HG02678 (cell line): Measurements from ENCODE around the gene SAMD5.

Source experiments
- ATAC-seq: cut with Tn5 transposase; IDR thresholded peaks from one replicate; pipeline ENCODE4 v1.9.1; 2021; ENCODE audit warnings: mild to moderate bottlenecking, moderate library complexity; ENCODE audit not compliant: unreplicated experiment

The SAMD5 gene

DNA sequence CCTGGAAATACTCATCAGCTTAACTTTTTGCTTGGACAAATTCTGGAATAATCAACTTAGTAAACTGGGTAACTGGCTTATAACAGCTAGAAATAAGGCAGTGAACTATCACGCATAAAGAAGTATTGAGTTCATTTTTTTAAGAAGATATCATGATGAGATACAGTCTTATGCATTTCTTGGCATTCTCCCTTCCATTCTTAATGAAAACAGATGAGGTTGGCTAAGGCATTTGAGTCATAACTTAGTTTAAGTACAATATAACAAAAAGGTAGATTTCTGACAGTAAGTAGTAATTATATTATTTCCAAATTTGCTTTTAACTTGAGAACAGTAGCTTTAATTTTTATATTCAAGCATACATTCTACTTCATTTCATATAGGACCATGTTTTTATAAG is 56.1 kb downstream of the SAMD5 start:
- ATAC-seq, result no peak

DNA sequence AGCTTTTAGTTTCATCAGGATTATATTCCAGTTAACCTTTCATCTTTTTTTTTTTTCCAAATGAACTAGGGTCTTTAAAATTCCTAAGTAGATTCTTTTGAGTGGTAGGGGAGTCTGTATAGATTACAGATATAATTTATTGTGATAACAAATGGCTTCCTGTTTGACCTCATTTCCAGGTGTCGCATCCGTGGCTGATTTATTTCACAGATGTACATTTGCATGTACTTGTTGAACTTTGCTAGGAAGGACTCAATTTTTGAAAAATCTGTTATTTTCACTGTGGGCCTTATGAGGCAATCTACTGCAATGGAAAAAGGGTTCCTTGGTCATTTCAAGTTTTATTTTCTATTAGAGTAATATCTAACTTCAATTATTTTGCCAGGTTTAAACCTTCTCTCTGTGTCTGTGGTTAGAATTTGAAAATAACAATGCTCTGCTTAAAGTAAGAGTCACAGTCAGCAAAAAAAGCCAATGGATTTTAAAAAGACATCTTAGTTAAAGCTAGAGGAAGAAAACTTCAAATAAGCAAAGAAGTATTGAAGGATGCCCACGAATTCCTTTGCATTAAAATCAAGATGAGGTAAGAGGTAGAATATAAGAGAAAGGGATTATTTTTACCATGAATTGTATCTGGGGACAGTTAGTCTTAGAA is 57.9 kb downstream of the SAMD5 start:
- no peak for ATAC-seq

DNA sequence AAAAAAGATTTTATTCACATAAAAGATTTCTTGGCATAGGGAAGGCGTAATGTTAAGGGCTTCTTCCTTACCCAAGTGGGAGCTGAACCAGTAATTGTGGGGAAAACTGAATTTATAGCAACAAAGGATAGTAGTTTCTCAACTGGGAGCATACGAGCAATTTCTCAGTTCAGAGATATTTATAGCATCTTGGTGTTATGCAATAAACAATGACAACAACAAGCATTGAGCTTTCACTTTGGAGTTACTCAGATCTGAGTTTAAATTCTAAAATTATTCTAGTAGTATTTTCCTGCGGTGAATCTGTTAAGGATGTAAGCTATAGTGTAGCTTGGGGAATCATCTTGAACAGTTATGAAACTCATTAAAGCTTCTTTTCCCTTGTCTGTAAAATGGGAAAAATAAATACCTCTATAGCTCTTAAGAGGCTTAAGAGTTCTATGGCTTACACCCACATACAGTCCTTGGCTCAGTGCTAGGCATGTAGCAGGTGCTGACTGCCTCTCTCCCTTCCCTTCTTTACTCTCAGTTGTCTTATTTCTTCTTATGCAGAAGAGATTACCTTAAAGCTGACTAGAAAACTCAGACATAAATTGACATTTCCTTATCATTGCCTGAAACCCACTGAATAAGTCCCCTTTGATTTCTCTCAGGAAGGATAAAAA is 58.8 kb downstream of the SAMD5 start:
- no peak for ATAC-seq

GRCh38 chr6:147569788-147570187 is 61.3 kb downstream of the SAMD5 start:
- ATAC-seq, result no peak

- ATAC-seq, result no peak
Measured at GRCh38 chr6:147570681-147571080, 62.2 kb downstream of the SAMD5 start.

- no peak for ATAC-seq
Measured at GRCh38 chr6:147577488-147577887, 69.0 kb downstream of the SAMD5 start.

DNA sequence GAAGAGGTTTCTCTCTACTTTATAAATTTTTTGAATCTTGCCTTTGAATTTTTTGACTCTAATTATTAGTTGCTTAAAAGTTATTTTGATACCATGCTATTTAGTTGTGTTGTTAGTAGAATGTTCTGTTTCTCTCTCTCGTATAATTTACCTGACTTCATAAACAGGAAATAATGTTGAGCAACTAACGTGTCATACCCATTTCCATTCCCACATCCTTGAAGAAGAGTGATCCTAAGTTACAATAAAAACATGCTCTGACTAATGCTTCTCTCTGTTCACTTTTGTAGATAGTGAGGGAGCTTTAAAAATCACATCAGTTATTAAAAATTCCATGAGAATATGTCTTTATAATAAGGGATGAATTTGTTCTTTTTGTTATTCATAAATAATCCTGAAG is 69.7 kb downstream of the SAMD5 start:
- no peak for ATAC-seq

GRCh38 chr6:147578883-147579282 is 70.4 kb downstream of the SAMD5 start:
- ATAC-seq, result no peak

DNA sequence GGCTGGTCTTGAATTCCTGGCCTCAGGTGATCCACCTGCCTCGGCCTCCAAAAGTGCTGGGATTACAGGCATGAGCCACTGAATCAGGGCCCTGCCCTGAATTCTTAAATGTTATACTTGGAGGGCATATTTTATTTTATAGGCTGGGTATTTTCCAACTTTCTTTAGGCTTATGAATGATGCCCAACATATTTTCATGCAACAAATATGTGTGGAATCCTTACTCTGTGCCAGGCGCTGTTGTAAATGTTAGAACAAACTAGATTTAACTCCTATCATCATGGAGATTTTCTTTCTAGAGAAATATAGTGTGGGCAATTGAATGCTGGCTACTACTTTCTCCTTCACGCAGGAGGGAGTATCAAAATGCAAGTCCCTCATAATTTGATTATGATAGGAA is 71.2 kb downstream of the SAMD5 start:
- ATAC-seq, result no peak

DNA sequence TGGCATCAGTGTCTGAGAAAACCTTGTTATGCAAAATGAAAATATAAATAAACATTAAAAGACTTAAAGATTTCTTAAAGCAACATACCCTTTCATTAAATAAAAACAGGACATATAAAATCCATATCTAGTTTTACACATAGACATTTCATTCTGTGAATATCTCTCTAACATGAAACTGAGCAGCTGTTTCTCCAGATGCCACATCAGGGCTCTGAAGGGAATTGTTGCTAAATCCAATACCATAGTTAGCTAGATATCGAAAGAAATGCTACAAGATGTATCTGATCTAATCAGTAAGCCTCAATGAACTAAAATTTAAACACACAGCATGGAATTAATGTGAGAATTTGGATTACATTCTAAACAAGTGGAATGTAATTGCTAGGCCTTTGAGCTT is 74.5 kb downstream of the SAMD5 start:
- no peak for ATAC-seq

GRCh38 chr6:147585256-147585655 is 76.8 kb downstream of the SAMD5 start:
- ATAC-seq, result no peak

- ATAC-seq, result no peak
Measured at GRCh38 chr6:147586044-147586443, 77.6 kb downstream of the SAMD5 start.

DNA sequence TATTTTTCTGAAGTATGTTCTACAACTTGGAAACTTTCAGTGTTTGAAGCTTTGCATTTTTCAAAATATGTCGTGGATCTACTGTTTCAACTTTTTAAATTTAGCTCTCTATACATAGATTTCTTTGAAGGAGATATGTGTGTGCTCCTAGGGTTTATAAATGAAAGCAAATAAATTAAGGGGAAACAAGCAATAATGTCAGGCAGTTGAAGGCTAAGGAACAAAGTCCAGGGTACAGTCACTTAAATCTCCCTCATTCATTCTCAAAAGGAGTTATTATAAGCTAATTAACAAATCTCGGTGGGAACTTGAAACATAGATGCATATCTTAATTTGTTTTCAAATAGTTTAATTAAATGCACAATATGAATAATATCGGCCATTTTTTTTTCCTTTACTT is 79.4 kb downstream of the SAMD5 start:
- ATAC-seq, result no peak

DNA sequence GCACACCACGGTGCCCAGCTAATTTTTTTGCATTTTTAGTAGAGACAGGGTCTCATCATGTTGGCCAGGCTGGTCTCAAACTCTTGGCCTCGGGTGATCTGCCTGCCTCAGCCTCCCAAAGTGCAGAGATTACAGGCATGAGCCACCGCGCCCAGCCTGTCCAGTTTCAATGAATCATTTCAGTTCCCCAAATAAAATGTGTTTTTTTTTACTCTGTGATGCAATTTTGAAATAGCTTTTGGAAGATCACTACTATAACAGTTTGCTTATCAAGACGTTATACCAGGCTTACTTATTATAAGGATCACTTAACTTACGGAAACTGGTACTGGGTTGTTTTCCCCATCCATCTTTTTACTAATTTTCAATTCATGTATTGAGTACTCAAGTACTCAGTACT is 80.0 kb downstream of the SAMD5 start:
- ATAC-seq, result no peak

GRCh38 chr6:147589739-147590250 is 81.3 kb downstream of the SAMD5 start:
- no peak for ATAC-seq

DNA sequence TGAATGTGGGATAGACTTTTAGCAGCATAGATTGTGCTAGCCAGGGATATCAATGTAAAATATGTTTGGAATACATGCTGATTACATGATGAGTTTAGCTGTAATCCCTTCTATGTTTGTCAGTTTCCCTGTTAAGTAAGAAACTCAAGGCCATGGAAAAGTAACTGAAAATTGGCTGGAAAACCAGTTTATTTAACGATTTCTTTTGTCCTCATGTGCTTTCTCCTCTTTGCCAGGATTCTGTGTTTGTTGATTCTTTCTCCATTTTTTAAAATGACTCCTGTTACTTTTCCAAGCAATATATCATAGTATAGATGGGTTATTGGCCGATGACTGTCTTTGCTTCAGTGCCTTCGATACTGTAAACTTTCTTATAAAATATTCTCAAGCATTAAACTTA is 87.5 kb downstream of the SAMD5 start:
- ATAC-seq, result no peak

GRCh38 chr6:147603392-147604081 is 95.0 kb downstream of the SAMD5 start:
- ATAC-seq, result no peak

DNA sequence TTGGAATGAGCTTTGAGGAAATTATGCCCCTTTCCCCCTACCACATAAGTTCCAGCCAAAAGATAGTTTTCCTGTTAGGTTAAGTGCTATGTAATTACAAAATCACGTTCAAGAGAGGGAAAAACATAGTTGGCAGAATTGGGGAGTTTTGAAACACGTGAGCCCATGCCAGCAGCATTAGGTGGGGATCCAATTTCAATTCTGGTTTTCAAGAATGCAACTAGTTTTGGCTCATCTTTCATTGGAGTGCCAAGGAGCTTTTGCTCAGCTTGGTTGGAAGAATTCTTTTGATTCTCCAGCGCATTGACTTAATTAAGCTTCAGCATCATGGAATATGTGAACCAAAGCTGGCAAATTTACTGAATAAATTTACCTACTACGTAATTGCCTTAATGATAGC is 95.9 kb downstream of the SAMD5 start:
- ATAC-seq, result no peak

DNA sequence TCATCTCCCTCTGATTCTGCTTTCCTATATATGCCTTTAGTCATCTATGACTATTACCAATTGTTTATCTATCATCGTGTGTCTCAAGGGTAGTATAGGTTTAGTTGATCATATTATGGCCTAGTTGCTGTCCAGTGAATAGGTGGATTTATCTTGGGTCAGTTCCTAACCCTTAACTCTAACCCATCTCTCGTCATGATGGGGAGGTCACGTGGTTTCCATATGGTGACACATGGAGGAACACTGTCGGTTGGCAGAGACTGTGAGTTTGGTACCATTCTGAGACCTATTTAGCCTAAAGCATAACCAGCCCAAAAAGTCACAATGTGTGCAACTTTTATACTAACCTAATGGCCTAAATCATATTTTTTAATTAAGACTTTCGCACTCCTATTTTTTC is 103.5 kb downstream of the SAMD5 start:
- ATAC-seq, result no peak

- ATAC-seq, result no peak
Measured at GRCh38 chr6:147614501-147614900, 106.0 kb downstream of the SAMD5 start.

DNA sequence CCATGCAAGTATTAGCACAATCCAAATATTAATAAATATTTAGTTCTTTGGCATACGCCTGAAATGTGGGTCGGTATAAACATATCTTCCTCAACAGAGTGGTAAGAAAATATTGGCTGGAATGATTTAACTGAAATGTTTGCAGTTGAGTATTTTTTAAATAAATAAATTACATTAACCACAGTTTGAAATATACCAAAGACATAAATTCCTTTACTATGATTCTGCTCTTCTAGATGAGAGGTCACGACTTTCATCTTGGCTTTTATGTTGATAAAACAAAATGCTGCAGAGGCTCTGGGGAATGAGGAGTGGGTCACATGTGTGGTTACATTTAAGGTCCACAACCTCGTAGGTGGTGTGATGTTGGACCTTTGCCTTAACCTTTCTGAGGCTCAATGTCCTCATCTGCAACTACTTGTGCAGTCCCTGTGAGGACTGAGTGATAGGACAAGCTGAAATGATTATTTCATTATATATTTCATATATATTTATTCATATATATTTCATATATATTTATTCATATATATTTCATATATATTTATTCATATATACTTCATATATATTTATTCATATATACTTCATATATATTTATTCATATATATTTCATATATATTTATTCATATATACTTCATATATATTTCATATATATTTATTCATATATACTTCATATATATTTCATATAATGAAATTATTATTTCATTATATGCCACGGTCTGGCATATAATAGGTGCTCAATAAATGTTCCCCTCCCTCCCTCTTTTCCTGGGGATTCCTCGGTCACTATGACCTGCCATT is 107.4 kb downstream of the SAMD5 start:
- ATAC-seq, result no peak
